K562 (cell line): ENCODE results near the gene TMEM120B. TPM values are rescaled to one million over a fixed set of nuclear protein-coding genes. Genes with fewer than 3 reads are reported as not detected.

Experiments
- CBX8 ChIP-seq: fragments of 200-600 bp; sonication (generic); IDR thresholded peaks from 2 replicates; pipeline ENCODE4 v1.6.1; 2012; ENCODE audit warnings: borderline replicate concordance, mixed run types, low read depth, mild to moderate bottlenecking, moderate library complexity, mixed read lengths, low read length, control low read depth, inconsistent platforms; ENCODE audit not compliant: poor library complexity, severe bottlenecking; ENCODE audit errors: extremely low read depth
- FIP1L1 ChIP-seq: fragments of 200-400 bp; formaldehyde crosslinking; IDR thresholded peaks from 2 replicates; pipeline ENCODE4 v1.6.1; 2018; ENCODE audit warnings: mild to moderate bottlenecking, low read depth, low read length; ENCODE audit not compliant: poor library complexity, severe bottlenecking
- GABPA ChIP-seq: fragments of 200-800 bp; sonication (Bioruptor generic); conservative IDR thresholded peaks from 2 replicates; pipeline ENCODE4 v1.6.1; 2016; ENCODE audit warnings: low read depth, missing genetic modification characterization, missing compliant biosample characterization
- HEY1 ChIP-seq: fragments of 250-450 bp; sonication (Bioruptor Pico); IDR thresholded peaks from 2 replicates; pipeline ENCODE4 v1.5.0; 2020; ENCODE audit warnings: mild to moderate bottlenecking, moderate library complexity, borderline replicate concordance
- HNRNPH1 ChIP-seq: fragments of 200-400 bp; formaldehyde crosslinking; optimal IDR thresholded peaks from 2 replicates; pipeline ENCODE3; 2017; ENCODE audit warnings: low read depth, mild to moderate bottlenecking, low read length, moderate library complexity
- MEF2A ChIP-seq: IDR thresholded peaks from 2 replicates; pipeline ENCODE4 v1.6.1; 2011; ENCODE audit warnings: low read depth, mild to moderate bottlenecking, low read length, moderate library complexity; ENCODE audit not compliant: control insufficient read depth
- NCOA2 ChIP-seq, 2 experiments: fragments of 450-650 bp; IDR thresholded peaks; 2 replicates each; pipeline ENCODE4 v1.6.1; 2018; ENCODE audit warnings: mild to moderate bottlenecking in 2 of 2, moderate library complexity in 1 of 2; ENCODE audit not compliant: partially characterized antibody in 2 of 2
- PHF20 ChIP-seq: fragments of 450-650 bp; IDR thresholded peaks from 2 replicates; pipeline ENCODE4 v1.6.1; 2018; ENCODE audit not compliant: partially characterized antibody
- SIX5 ChIP-seq, 2 experiments: IDR thresholded peaks; 2 replicates each; pipeline ENCODE4 v1.6.1; 2011; ENCODE audit warnings: low read length in 2 of 2, borderline replicate concordance in 1 of 2, low read depth in 1 of 2, mild to moderate bottlenecking in 1 of 2, moderate library complexity in 1 of 2; ENCODE audit not compliant: insufficient read depth in 1 of 2
- ZC3H4 ChIP-seq: sonication (generic); formaldehyde crosslinking; IDR thresholded peaks from 2 replicates; pipeline ENCODE4 v1.9.0; 2021; ENCODE audit warnings: missing genetic modification reagents, borderline replicate concordance
- ZNF830 ChIP-seq: fragments of 250-450 bp; sonication (Bioruptor Pico); IDR thresholded peaks from 2 replicates; pipeline ENCODE4 v1.5.0; 2021; ENCODE audit warnings: mild to moderate bottlenecking
- ZSCAN32 ChIP-seq: fragments of 450-650 bp; formaldehyde crosslinking; IDR thresholded peaks from 2 replicates; pipeline ENCODE4 v1.4.0; 2020; ENCODE audit warnings: mild to moderate bottlenecking, moderate library complexity
- polyA plus RNA-seq, 8 experiments: library from polyadenylated mRNA; depleted of rRNA in 4 of 8; stranded (reverse) in 5 of 8; unstranded in 3 of 8; fragments of >200 nt; fragmentation: Nextera tagmentation in 2 of 8; fragmentation: Illumina TruSeq in 1 of 8; extraction: Ambion mirVana in 2 of 8; extraction: Trizol in 1 of 8; gene quantifications; 2 replicates each; pipeline versions ENCODE4 v1.2.1 to v1.2.3, GENCODE V29; 2011 to 2014; ENCODE audit warnings: inconsistent platforms in 1 of 8, missing spikeins in 1 of 8
- total RNA-seq, 7 experiments: library from RNA; depleted of rRNA in 6 of 7; stranded (reverse); fragments of >200 nt in 6 of 7; fragmentation: Illumina TruSeq in 2 of 7; extraction: Trizol in 2 of 7; gene quantifications; 2 replicates each; pipeline versions ENCODE4 v1.2.1 to v1.2.3, GENCODE V29; 2011 to 2021; ENCODE audit warnings: low replicate concordance in 1 of 7
- TF ChIP-seq, protein P1 (sequence below): fragments of 450-650 bp; IDR thresholded peaks from 2 replicates; pipeline ENCODE4 v1.6.1; 2016; ENCODE audit warnings: low read depth, mild to moderate bottlenecking, moderate library complexity
- TF ChIP-seq, protein P2 (sequence below): sonication (generic); formaldehyde crosslinking; IDR thresholded peaks from 2 replicates; pipeline ENCODE4 v1.8.1; 2023; ENCODE audit warnings: mild to moderate bottlenecking, missing genetic modification reagents
- TF ChIP-seq, protein P3 (sequence below): fragments of 250-450 bp; sonication (Bioruptor Pico); IDR thresholded peaks from 2 replicates; pipeline ENCODE4 v1.4.0; 2020; ENCODE audit warnings: borderline replicate concordance
- TF ChIP-seq, protein P4 (sequence below), 2 experiments: fragments of 450-650 bp in 1 of 2; sonication (generic) in 1 of 2; formaldehyde crosslinking in 1 of 2; IDR thresholded peaks in 1 of 2; conservative IDR thresholded peaks in 1 of 2; 2 replicates each; pipeline versions ENCODE4 v1.6.1 to v1.8.1; 2016 to 2023; ENCODE audit warnings: mild to moderate bottlenecking in 2 of 2, moderate library complexity in 2 of 2, inconsistent platforms in 1 of 2, missing genetic modification reagents in 1 of 2

Gene TMEM120B
- total and polyA plus RNA-seq, 9 of the 15 experiments (the other 6 are each of a cell fraction or from before 2014, with no cell fraction given), result 1.7 to 18.6 (median 7.4) TPM

DNA sequence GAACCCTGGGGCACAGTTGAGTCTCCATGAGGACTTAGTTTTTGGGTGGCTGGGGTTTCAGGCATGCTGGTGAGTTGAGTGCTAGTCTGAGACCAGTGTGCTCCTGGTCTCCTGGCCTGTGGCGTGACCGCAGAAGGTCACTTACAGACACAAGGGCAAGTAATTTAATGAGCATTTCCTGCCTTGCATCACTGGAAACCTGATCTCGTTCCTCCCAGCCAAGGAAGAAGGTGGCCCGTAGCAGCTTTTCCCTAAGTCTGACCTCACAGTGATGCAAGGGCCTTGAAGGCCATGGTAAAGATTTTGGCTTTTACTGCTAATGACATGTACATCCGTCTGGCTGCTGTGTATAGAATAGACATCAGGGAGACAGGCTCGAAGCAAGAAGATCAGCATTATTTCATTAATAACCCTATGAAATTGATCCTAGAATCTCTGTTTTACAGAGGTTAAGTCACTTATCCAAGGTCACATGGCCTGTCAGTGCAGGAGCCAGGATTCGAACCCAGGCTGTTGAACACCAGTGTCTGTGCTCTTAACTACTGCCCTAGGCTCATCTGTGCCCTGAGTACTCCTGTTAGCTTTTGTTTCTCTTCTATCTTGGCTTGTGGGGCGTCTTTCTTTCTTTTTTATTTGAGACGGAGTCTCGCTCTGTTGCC, 4.6 kb downstream of the TMEM120B start (continued):
- TF ChIP-seq, protein P1, sequence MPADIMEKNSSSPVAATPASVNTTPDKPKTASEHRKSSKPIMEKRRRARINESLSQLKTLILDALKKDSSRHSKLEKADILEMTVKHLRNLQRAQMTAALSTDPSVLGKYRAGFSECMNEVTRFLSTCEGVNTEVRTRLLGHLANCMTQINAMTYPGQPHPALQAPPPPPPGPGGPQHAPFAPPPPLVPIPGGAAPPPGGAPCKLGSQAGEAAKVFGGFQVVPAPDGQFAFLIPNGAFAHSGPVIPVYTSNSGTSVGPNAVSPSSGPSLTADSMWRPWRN, result 0 out of 2 replicates have a peak, but pooled peaks have one; percentile 14
- TF ChIP-seq ZNF830 (CRISPR knock-in tag), result no peak
- no peak for TF ChIP-seq ZC3H4 (CRISPR knock-in tag)
- no peak for TF ChIP-seq CBX8
- TF ChIP-seq, protein P2, sequence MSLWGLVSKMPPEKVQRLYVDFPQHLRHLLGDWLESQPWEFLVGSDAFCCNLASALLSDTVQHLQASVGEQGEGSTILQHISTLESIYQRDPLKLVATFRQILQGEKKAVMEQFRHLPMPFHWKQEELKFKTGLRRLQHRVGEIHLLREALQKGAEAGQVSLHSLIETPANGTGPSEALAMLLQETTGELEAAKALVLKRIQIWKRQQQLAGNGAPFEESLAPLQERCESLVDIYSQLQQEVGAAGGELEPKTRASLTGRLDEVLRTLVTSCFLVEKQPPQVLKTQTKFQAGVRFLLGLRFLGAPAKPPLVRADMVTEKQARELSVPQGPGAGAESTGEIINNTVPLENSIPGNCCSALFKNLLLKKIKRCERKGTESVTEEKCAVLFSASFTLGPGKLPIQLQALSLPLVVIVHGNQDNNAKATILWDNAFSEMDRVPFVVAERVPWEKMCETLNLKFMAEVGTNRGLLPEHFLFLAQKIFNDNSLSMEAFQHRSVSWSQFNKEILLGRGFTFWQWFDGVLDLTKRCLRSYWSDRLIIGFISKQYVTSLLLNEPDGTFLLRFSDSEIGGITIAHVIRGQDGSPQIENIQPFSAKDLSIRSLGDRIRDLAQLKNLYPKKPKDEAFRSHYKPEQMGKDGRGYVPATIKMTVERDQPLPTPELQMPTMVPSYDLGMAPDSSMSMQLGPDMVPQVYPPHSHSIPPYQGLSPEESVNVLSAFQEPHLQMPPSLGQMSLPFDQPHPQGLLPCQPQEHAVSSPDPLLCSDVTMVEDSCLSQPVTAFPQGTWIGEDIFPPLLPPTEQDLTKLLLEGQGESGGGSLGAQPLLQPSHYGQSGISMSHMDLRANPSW, result no peak
- TF ChIP-seq SIX5 (IDR thresholded peaks at IDR 0.05; ENCODE audit: borderline replicate concordance in 1 of 2, insufficient read depth in 1 of 2, low read depth in 1 of 2, low read length in 2 of 2), result no peak
- no peak for TF ChIP-seq FIP1L1
- TF ChIP-seq, protein P3, sequence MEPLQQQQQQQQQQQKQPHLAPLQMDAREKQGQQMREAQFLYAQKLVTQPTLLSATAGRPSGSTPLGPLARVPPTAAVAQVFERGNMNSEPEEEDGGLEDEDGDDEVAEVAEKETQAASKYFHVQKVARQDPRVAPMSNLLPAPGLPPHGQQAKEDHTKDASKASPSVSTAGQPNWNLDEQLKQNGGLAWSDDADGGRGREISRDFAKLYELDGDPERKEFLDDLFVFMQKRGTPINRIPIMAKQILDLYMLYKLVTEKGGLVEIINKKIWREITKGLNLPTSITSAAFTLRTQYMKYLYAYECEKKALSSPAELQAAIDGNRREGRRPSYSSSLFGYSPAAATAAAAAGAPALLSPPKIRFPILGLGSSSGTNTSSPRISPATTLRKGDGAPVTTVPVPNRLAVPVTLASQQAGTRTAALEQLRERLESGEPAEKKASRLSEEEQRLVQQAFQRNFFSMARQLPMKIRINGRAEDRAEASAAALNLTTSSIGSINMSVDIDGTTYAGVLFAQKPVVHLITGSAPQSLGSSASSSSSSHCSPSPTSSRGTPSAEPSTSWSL, result 0 out of 2 replicates have a peak, but pooled peaks have one; percentile 39
- peak; percentile 75 for TF ChIP-seq GABPA (tag)
- TF ChIP-seq, protein P4, sequence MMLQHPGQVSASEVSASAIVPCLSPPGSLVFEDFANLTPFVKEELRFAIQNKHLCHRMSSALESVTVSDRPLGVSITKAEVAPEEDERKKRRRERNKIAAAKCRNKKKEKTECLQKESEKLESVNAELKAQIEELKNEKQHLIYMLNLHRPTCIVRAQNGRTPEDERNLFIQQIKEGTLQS (IDR thresholded peaks at IDR 0.05), result peak; percentile 97
- TF ChIP-seq, protein P4 (CRISPR knock-in tag; conservative IDR thresholded peaks at IDR 0.05), result no peak
- no peak for TF ChIP-seq HEY1 (CRISPR knock-in tag)
- no peak for TF ChIP-seq PHF20
- no peak for TF ChIP-seq MEF2A
- no peak for TF ChIP-seq HNRNPH1
- no peak for TF ChIP-seq ZSCAN32 (CRISPR knock-in tag)
- no peak for TF ChIP-seq NCOA2 (IDR thresholded peaks at IDR 0.05; ENCODE audit: partially characterized antibody in 2 of 2)
